GM13976 (cell line): ENCODE measurements around the gene SPART.

ENCODE experiments used
- DNase-seq: peaks from one replicate; pipeline ENCODE4 v3.0.0; 2012; ENCODE audit warnings: low spot score
- in situ Hi-C: fragments of 300-500 bp; cut with MboI; formaldehyde crosslinking; loops from one replicate; pipeline ENCODE4 v1.12.0; 2022; ENCODE audit warnings: low sequenced_read_pairs, mixed read lengths, inconsistent platforms; ENCODE audit not compliant: unreplicated experiment
- TF ChIP-seq, protein P1 (sequence below): IDR thresholded peaks from 2 replicates; pipeline ENCODE4 v1.5.1; 2012; ENCODE audit warnings: borderline replicate concordance, mild to moderate bottlenecking; ENCODE audit not compliant: insufficient read depth; ENCODE audit errors: extremely low read depth, missing control alignments, control extremely low read depth

The SPART gene

DNA sequence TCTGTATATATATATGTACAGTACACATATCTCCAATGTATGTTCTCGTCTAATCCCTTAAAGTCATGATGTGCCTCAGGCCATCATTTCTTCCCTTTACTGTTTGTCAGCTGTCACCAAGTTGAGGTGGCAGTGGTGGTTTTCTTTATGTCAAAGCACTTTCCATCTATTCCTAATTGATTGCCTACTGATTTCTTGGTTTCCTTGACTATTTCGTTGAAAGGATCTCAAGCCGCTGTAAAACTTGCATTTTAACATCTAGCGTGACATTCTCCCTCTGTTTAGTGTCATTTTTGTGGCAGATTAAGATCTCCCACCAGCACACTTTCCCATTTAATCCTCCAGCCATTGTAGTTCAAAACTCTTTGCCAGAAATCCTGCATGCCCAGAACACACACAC lies 25.0 kb upstream of the SPART start:
- in situ Hi-C loops: no loop called here

DNA sequence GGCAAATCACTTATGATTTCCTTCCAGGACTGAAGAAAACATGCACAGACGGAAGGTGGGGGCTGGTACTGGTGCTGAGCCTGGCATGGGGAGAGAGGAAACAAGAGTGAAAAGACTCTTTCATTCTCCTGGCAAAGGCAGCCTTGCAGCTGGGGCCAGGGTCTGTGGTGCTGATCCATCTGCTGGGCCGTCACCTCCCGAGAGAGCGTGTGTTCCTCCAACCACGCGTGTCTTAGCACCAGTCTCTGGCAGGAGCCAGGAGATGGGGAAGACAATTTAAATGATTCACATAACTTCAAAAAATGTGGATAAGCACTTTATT lies 23.9 kb upstream of the SPART start:
- in situ Hi-C loops: no loop called here
- TF ChIP-seq, protein P1, sequence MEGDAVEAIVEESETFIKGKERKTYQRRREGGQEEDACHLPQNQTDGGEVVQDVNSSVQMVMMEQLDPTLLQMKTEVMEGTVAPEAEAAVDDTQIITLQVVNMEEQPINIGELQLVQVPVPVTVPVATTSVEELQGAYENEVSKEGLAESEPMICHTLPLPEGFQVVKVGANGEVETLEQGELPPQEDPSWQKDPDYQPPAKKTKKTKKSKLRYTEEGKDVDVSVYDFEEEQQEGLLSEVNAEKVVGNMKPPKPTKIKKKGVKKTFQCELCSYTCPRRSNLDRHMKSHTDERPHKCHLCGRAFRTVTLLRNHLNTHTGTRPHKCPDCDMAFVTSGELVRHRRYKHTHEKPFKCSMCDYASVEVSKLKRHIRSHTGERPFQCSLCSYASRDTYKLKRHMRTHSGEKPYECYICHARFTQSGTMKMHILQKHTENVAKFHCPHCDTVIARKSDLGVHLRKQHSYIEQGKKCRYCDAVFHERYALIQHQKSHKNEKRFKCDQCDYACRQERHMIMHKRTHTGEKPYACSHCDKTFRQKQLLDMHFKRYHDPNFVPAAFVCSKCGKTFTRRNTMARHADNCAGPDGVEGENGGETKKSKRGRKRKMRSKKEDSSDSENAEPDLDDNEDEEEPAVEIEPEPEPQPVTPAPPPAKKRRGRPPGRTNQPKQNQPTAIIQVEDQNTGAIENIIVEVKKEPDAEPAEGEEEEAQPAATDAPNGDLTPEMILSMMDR: no peak
- no peak for DNase-seq

More for the DNA sequence above, 25.0 kb upstream of the SPART start:
- no peak for DNase-seq
- TF ChIP-seq, protein P1: no peak

DNA sequence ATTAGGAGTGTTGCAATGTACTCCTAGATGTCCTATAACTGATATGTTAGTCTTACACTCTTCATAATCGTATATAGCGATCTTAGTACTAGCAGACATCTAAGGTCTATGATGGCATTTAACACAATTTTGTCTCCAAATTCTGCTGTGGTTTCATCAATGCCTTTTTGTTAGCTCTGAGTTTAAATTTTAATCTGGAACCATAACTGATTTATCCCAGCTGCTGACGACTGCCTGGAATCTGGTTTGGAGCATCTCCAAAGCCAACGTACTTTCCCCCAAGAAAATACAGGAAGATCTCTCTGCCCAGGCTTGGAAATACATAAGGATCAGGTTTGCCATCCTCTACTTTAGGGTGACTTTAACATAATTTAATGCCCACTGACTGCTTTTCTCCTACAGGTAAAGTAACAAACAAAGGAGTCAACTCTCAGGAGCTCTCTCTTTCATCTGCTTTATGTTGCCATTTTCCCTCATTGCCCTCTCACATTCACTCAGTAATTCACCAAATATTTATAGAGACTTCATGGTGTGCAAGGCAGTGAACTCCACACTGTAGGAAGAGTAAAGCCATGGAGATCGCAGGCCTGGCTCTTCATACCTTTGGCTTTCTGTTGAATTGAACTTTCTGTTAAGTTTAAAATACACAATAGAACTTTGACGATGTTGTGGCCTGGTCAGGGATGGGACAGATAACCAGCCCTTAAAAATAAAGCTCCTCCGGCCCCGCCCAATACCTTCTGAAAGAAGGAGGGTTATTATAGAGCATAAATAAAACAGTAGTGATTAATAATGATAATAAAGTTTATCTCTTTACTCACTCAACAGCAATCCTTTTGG lies 23.3 kb upstream of the SPART start:
- in situ Hi-C loops: no loop called here
- no peak for DNase-seq
- TF ChIP-seq, protein P1: no peak

DNA sequence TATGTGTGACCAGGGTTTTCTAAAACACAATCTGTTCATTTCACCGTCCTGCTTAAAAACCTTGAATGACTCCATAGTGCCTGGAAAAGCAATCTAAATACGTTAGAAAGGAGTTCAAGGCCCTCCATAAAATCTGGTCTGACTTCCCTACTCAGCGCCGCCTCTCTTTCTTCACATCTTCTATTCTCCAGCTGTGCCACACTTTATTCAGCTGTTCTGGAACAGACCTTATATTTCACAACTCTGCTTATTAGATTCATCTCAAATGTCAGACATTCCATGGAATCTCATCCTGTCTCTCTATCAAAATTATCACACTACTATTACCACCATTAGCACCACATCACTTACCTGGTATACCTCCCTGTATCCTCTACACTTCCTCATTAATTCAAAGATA lies 19.8 kb upstream of the SPART start:
- TF ChIP-seq, protein P1: no peak
- DNase-seq: no peak
- in situ Hi-C loops: no loop called here

DNA sequence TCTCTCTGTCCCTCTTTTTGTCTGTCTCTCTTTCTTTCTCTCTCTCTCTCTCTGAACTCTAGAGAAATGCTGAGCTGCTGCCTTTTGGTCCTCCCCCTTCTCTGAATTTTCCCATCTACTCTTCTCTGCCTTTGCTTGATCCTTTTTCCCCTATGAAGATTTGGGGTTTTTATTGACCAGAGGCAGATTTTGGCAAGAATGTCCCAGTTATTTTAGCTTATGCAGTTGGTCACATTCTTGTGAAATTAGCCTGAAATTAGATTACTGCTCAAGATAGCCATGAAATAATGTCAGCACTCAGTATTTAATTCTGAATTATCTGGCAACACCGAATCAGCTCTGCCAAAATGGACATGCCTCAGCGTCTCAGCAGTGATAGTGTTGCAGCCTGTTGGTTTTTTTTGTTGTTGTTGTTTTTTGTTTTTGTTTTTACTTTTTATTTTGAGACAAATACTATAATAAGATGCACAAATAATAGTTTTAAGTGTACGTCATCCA lies 17.2 kb upstream of the SPART start:
- TF ChIP-seq, protein P1: no peak
- no peak for DNase-seq
- in situ Hi-C loops: no loop called here

DNA sequence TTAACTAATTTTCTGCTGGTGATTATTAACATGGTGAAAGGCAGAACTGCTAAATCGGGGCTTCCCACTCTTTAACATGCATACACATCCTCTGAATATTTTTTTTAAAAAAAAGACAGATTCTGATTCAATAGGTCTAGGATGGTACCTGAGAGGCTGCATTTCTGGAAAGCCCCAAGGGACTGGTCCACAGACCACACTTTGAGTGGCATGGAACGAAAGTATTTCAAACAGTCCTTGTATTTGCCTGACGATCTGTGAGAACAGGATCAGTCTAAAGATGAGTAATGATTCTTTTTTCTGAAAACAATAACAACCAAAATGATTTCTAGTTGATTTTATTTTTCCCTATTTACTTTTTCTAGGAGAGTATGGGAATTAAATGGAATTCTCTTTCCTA lies 16.7 kb upstream of the SPART start:
- TF ChIP-seq, protein P1: no peak
- DNase-seq: no peak
- in situ Hi-C loops: no loop called here
